Tibial nerve (tissue), 4 donors: ENCODE data around the gene MPRIP. TPM values are rescaled to one million over a fixed set of nuclear protein-coding genes. Genes with fewer than 3 reads are reported as not detected.

Source experiments
- DNase-seq, 2 donors: peaks; one replicate each; pipeline ENCODE4 v3.0.0-alpha.2; 2019; ENCODE audit warnings: low spot score in 2 of 2
- H3K27ac ChIP-seq, 4 donors: fragments of 200-600 bp; sonication (generic) in 3 of 4; one replicate each; pipeline ENCODE4 v1.5.1; 2017 to 2019; ENCODE audit warnings: mild to moderate bottlenecking in 1 of 4
- H3K27me3 ChIP-seq, 2 donors: fragments of 200-600 bp; sonication (generic) in 1 of 2; one replicate each; pipeline versions ENCODE4 v1.5.1 to v1.6.0; 2017 to 2019
- H3K36me3 ChIP-seq, 3 donors: fragments of 200-600 bp; sonication (generic); one replicate each; pipeline ENCODE4 v1.5.1; 2018 to 2019
- H3K4me1 ChIP-seq, 4 donors: fragments of 200-600 bp; sonication (generic) in 3 of 4; one replicate each; pipeline ENCODE4 v1.5.1; 2017 to 2019
- H3K4me3 ChIP-seq, 4 donors: fragments of 200-600 bp; sonication (generic) in 3 of 4; one replicate each; pipeline ENCODE4 v1.5.1; 2017 to 2019; ENCODE audit warnings: mild to moderate bottlenecking in 1 of 4, moderate library complexity in 1 of 4
- H3K9me3 ChIP-seq, 4 donors: fragments of 200-600 bp; sonication (generic) in 3 of 4; one replicate each; pipeline ENCODE4 v1.5.1; 2017 to 2019
- CTCF ChIP-seq, 5 experiments: fragments of 200-600 bp in 3 of 5; fragments of 450-650 bp in 2 of 5; sonication (generic) in 3 of 5; IDR thresholded peaks; one replicate each; pipeline ENCODE4 v1.5.1; 2016 to 2019; ENCODE audit warnings: antibody characterized with exemption in 5 of 5, mild to moderate bottlenecking in 3 of 5, moderate library complexity in 2 of 5
- EP300 ChIP-seq, 2 donors: sonication (generic); formaldehyde crosslinking; IDR thresholded peaks; one replicate each; pipeline ENCODE4 v1.6.1; 2017; ENCODE audit warnings: antibody characterized with exemption in 2 of 2, mild to moderate bottlenecking in 1 of 2
- POLR2A ChIP-seq, 2 donors: fragments of 450-650 bp; IDR thresholded peaks; one replicate each; pipeline ENCODE4 v1.6.1; 2017; ENCODE audit warnings: antibody characterized with exemption in 2 of 2, mild to moderate bottlenecking in 2 of 2, moderate library complexity in 2 of 2
- WGBS, 2 donors: methylation state at CpG; one replicate each; pipeline ENCODE4 v1.1.5; 2018; 5-methylcytosine and 5-hydroxymethylcytosine counted together
- total RNA-seq, 4 donors: library from RNA; depleted of rRNA; stranded (reverse); fragments of >200 nt; gene quantifications; one replicate each; pipeline ENCODE4 v1.1.0, GENCODE V29; 2016

MPRIP gene
- total RNA-seq, 4 donors from 2014 or later = 216 to 291 (median 265) TPM

- DNase-seq = no peak
- Histone ChIP-seq H3K27me3 (no peaks in the 10 kb centered on the region), H3K27ac (peak overlapping the region; percentile 31 to 96 (median 80)), H3K9me3 (no peaks in the 10 kb centered on the region), H3K4me1 (peaks cover 0 to 76% (median 36%) of the 10 kb centered on the region in 4 donors), H3K4me3 (peak overlapping the region; percentile 11 to 83 (median 58)), H3K36me3 (no peaks in the 10 kb centered on the region)
- 4 to 5% methylated on average over 6 of the region's 6 CpGs for WGBS, 2 donors
- TF ChIP-seq EP300 (IDR thresholded peaks at IDR 0.05) (no peak), POLR2A (IDR thresholded peaks at IDR 0.05) (peak in 1 of 2 donors; percentile 38)
Measured at GRCh38 chr17:17044846-17045561, 2.7 kb downstream of the MPRIP start.

GRCh38 chr17:17048106-17048505, 5.8 kb downstream of the MPRIP start:
- Histone ChIP-seq H3K27me3 (no peaks in the 10 kb centered on the region), H3K4me3 (no peak overlapping the region), H3K36me3 (no peaks in the 10 kb centered on the region), H3K27ac (peak overlapping the region in 2 of 4 donors; percentile 66 to 89), H3K9me3 (no peaks in the 10 kb centered on the region), H3K4me1 (peaks cover 0 to 94% (median 52%) of the 10 kb centered on the region in 4 donors)
- no peak for DNase-seq
- 68 to 73% methylated on average over 6 of the region's 6 CpGs for WGBS, 2 donors
- no peak for TF ChIP-seq CTCF (IDR thresholded peaks at IDR 0.05)
- TF ChIP-seq POLR2A (IDR thresholded peaks at IDR 0.05) = no peak
- TF ChIP-seq EP300 (IDR thresholded peaks at IDR 0.05) = no peak

- H3K4me3 ChIP-seq = no peak overlapping the region
- no peaks in the 10 kb centered on the region for H3K9me3 ChIP-seq
- H3K27me3 ChIP-seq = no peaks in the 10 kb centered on the region
- H3K4me1 ChIP-seq = peaks cover 0 to 96% (median 58%) of the 10 kb centered on the region in 4 donors
- no peaks in the 10 kb centered on the region for H3K36me3 ChIP-seq
- no peak for TF ChIP-seq CTCF (IDR thresholded peaks at IDR 0.05)
- no peak for TF ChIP-seq POLR2A (IDR thresholded peaks at IDR 0.05)
- TF ChIP-seq EP300 (IDR thresholded peaks at IDR 0.05) = no peak
- peak overlapping the region in 2 of 4 donors; percentile 42 to 63 for H3K27ac ChIP-seq
- 85 to 88% methylated on average over 15 of the region's 15 CpGs for WGBS, 2 donors
- DNase-seq = no peak
Measured at GRCh38 chr17:17050346-17051345, 8.4 kb downstream of the MPRIP start.

- peak overlapping the region in 3 of 4 donors; percentile 9 to 63 (median 58) for H3K27ac ChIP-seq
- no peaks in the 10 kb centered on the region for H3K9me3 ChIP-seq
- no peak for DNase-seq
- H3K36me3 ChIP-seq = no peaks in the 10 kb centered on the region
- no peaks in the 10 kb centered on the region for H3K27me3 ChIP-seq
- no peak overlapping the region for H3K4me3 ChIP-seq
- TF ChIP-seq EP300 (IDR thresholded peaks at IDR 0.05) = no peak
- TF ChIP-seq POLR2A (IDR thresholded peaks at IDR 0.05) = no peak
- TF ChIP-seq CTCF (IDR thresholded peaks at IDR 0.05) = no peak
- peaks cover 0 to 96% (median 66%) of the 10 kb centered on the region in 4 donors for H3K4me1 ChIP-seq
- 65 to 74% methylated on average over 6 of the region's 6 CpGs for WGBS, 2 donors
Measured at GRCh38 chr17:17051380-17051779, 9.1 kb downstream of the MPRIP start.

- peaks cover 0 to 96% (median 66%) of the 10 kb centered on the region in 4 donors for H3K4me1 ChIP-seq
- TF ChIP-seq CTCF (IDR thresholded peaks at IDR 0.05) (no peak), EP300 (IDR thresholded peaks at IDR 0.05) (no peak), POLR2A (IDR thresholded peaks at IDR 0.05) (no peak)
- DNase-seq = no peak
Measured at GRCh38 chr17:17051791-17052461, 9.7 kb downstream of the MPRIP start.

More at GRCh38 chr17:17051791-17052461, 9.7 kb downstream of the MPRIP start:
- Histone ChIP-seq H3K9me3 (no peaks in the 10 kb centered on the region), H3K27ac (peak overlapping the region; percentile 9 to 63 (median 44)), H3K36me3 (no peaks in the 10 kb centered on the region), H3K4me3 (no peak overlapping the region), H3K27me3 (no peaks in the 10 kb centered on the region)
- 46 to 47% methylated on average over 10 of the region's 10 CpGs for WGBS, 2 donors
